Liver (tissue), 3 donors: ENCODE results near the gene EIF3D.

Source experiments
- FOXA1 ChIP-seq: IDR thresholded peaks from 2 replicates; pipeline ENCODE4 v1.6.1; 2016; ENCODE audit warnings: antibody characterized with exemption
- TAF1 ChIP-seq: conservative IDR thresholded peaks from 2 replicates; pipeline ENCODE4 v1.6.1; 2016; ENCODE audit warnings: antibody characterized with exemption, mild to moderate bottlenecking
- YY1 ChIP-seq: IDR thresholded peaks from 2 replicates; pipeline ENCODE4 v1.6.1; 2016; ENCODE audit warnings: antibody characterized with exemption, mild to moderate bottlenecking
- TF ChIP-seq, protein P1 (sequence below): fragments of 150-350 bp; IDR thresholded peaks from 2 replicates; pipeline ENCODE4 v1.5.1; 2017; ENCODE audit warnings: improper control_type of control experiment, low read depth, low read length; ENCODE audit not compliant: missing input control
- TF ChIP-seq, protein P2 (sequence below): IDR thresholded peaks from 2 replicates; pipeline ENCODE4 v1.6.1; 2016; ENCODE audit warnings: antibody characterized with exemption
- donor health status: healthy.
- donor health status: healthy.

DNA sequence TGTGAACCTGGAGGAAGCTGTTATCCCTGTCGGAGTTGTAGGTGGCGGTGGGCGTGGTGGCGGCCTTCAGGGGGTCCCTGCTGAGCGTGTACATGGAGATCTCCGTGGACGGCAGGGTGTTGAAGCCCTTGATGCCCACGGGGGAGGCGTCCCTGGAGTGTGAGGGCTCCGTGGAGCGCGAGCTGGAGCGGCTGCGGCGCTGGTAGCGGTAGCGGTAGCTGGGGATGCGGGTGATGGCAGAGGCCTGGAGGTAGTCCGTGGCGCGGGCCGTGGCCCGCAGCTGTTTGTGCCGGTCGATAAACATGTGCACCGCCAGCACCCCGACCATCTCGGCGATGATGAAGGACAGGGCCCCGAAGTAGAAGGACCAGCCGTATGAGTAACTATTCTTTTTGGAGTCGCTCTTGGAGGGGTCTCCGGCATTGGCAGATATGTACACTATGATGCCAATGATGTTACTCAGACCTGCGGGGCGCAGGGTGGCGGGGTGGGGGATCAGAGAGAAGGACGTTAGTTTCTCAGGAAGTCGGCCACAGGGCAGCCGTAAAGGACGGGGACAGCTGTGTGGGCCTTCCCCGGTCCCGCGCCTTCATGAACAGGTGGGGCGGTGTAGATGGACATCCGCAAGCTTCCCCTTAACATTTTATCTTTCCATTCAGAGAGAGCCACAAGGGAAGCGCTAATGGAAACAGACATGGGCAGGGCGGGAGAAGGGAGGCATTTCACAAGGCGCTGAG lies 35.6 kb upstream of the EIF3D start:
- TF ChIP-seq, protein P1, sequence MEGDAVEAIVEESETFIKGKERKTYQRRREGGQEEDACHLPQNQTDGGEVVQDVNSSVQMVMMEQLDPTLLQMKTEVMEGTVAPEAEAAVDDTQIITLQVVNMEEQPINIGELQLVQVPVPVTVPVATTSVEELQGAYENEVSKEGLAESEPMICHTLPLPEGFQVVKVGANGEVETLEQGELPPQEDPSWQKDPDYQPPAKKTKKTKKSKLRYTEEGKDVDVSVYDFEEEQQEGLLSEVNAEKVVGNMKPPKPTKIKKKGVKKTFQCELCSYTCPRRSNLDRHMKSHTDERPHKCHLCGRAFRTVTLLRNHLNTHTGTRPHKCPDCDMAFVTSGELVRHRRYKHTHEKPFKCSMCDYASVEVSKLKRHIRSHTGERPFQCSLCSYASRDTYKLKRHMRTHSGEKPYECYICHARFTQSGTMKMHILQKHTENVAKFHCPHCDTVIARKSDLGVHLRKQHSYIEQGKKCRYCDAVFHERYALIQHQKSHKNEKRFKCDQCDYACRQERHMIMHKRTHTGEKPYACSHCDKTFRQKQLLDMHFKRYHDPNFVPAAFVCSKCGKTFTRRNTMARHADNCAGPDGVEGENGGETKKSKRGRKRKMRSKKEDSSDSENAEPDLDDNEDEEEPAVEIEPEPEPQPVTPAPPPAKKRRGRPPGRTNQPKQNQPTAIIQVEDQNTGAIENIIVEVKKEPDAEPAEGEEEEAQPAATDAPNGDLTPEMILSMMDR: no peak
- TF ChIP-seq TAF1 (no peak), FOXA1 (no peak), YY1 (no peak)
- TF ChIP-seq, protein P2, sequence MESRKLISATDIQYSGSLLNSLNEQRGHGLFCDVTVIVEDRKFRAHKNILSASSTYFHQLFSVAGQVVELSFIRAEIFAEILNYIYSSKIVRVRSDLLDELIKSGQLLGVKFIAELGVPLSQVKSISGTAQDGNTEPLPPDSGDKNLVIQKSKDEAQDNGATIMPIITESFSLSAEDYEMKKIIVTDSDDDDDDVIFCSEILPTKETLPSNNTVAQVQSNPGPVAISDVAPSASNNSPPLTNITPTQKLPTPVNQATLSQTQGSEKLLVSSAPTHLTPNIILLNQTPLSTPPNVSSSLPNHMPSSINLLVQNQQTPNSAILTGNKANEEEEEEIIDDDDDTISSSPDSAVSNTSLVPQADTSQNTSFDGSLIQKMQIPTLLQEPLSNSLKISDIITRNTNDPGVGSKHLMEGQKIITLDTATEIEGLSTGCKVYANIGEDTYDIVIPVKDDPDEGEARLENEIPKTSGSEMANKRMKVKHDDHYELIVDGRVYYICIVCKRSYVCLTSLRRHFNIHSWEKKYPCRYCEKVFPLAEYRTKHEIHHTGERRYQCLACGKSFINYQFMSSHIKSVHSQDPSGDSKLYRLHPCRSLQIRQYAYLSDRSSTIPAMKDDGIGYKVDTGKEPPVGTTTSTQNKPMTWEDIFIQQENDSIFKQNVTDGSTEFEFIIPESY: no peak
